Measurements from ENCODE around the gene AQP1.

Gene AQP1

GRCh38 chr7:30963842-30964241, 52.2 kb downstream of the AQP1 start, which contains the start of gene GHRHR:
TSS of gene GHRHR (plus strand) at chr7:30963953. CDS start at chr7:30964069, 116 bp downstream.
- no peak for TF ChIP-seq CTCF (IDR thresholded peaks at IDR 0.05; ENCODE audit: insufficient read depth, low read depth, low read length, missing control alignments)
- DNase-seq (ENCODE audit: low read depth) = no peak
- H3K4me3 ChIP-seq (ENCODE audit: low read length) = no peak within 1 kb of the TSS

GRCh38 chr7:30965372-30965771, 53.7 kb downstream of the AQP1 start:
- no peak overlapping the region for H3K4me3 ChIP-seq (ENCODE audit: low read length)
- TF ChIP-seq CTCF (IDR thresholded peaks at IDR 0.05; ENCODE audit: insufficient read depth, low read depth, low read length, missing control alignments) = no peak
- DNase-seq (ENCODE audit: low read depth) = no peak

DNA sequence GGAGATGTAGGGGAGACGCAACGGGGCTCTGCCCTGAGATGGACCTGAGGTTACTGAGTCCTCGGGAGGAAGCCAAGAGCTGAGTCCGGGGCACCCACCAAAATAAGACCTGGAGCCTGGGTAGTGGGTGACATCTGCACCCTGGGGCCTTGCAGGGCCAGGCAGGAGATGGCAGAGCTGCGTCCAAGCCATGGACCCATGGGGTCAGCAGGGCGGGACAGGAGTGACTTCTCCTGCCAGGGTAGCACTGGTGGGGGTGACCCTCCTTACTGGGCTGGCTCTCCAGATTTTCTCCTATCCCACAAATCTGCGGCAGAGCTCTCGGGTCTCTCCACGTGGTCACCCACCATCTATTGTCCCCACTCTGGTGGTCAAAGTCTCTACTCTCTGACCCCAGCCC, 54.2 kb downstream of the AQP1 start:
- H3K4me3 ChIP-seq (ENCODE audit: low read length) = no peak overlapping the region
- no peak for DNase-seq (ENCODE audit: low read depth)
- no peak for TF ChIP-seq CTCF (IDR thresholded peaks at IDR 0.05; ENCODE audit: insufficient read depth, low read depth, low read length, missing control alignments)

- DNase-seq (ENCODE audit: low read depth) = no peak
- H3K4me3 ChIP-seq (ENCODE audit: low read length) = no peak overlapping the region
- TF ChIP-seq CTCF (IDR thresholded peaks at IDR 0.05; ENCODE audit: insufficient read depth, low read depth, low read length, missing control alignments) = no peak
These were observed 56.6 kb downstream of the AQP1 start for GRCh38 chr7:30968294-30968693.

DNA sequence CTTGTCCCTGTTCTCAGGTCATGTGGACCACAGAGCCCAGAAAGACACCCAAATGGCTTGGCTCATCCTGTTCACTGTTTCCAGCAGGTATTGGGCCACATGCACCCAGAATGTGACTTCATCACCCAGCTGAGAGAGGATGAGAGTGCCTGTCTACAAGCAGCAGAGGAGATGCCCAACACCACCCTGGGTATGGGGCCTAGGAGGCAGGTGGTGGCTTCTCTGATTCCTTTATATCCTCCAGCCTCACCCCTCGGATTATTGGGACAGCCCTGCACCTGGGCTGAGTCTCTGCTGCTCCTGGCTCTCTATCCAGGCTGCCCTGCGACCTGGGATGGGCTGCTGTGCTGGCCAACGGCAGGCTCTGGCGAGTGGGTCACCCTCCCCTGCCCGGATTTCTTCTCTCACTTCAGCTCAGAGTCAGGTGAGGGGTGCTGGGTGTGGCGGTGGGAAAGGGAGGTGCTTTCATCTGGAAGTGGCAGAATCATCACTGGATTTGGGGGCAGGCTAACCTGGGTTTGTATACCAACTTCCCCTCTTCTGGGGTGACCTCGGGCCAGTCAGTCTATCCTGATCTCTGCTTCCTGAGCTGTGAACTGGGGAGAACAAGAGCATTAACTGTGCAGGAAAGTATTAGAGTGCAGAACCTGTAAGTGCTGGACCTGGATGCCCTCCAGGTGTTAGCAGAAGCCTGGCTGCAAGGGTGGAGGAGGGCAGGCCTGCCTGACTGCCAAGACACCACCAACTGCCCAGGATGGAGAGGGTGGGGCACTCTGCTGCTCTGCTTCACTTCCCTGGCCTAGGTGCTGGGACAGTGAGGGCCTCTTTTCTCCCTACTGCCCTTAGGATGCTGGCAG, 57.3 kb downstream of the AQP1 start:
- no peak overlapping the region for H3K4me3 ChIP-seq (ENCODE audit: low read length)
- no peak for DNase-seq (ENCODE audit: low read depth)
- TF ChIP-seq CTCF (IDR thresholded peaks at IDR 0.05; ENCODE audit: insufficient read depth, low read depth, low read length, missing control alignments) = no peak

DNA sequence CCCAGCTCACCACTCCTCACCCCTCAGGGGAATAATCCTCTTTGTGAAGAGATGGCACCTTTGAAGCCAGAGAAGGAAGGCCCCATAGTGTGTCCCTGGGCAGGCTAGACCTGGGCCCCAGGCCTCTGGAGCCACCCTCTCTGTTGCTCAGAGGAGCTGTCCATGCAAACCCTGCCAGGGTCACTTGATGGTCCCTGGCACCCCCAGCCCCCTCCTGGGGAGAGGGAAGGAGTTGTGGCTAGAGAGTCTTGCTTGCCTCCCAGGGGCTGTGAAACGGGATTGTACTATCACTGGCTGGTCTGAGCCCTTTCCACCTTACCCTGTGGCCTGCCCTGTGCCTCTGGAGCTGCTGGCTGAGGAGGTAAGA, 57.9 kb downstream of the AQP1 start:
- no peak for DNase-seq (ENCODE audit: low read depth)
- no peak for TF ChIP-seq CTCF (IDR thresholded peaks at IDR 0.05; ENCODE audit: insufficient read depth, low read depth, low read length, missing control alignments)
- H3K4me3 ChIP-seq (ENCODE audit: low read length) = no peak overlapping the region

- H3K4me3 ChIP-seq (ENCODE audit: low read length) = no peak overlapping the region
- no peak for TF ChIP-seq CTCF (IDR thresholded peaks at IDR 0.05; ENCODE audit: insufficient read depth, low read depth, low read length, missing control alignments)
- DNase-seq (ENCODE audit: low read depth) = no peak
These were observed 58.4 kb downstream of the AQP1 start for GRCh38 chr7:30970074-30970473.
